ENCODE measurements around the gene TRIP10. TPM values are rescaled to one million over a fixed set of nuclear protein-coding genes. Genes with fewer than 3 reads are reported as not detected.

The TRIP10 gene
- polyA plus RNA-seq, 3 donors = 1.5 to 2.4 (median 1.9) TPM

- DNase-seq = peak in 1 of 3 donors; percentile 33
- H3K4me1 Mint-ChIP-seq = peaks cover 48% of the 10 kb centered on the region
- peaks cover 50 to 56% of the 10 kb centered on the region in 2 donors for H3K4me1 ChIP-seq (ENCODE audit: control insufficient read depth in 1 of 2, insufficient read depth in 2 of 2, low read length in 2 of 2)
- peak overlapping the region; percentile 84 for H3K4me2 ChIP-seq (replicated peaks; ENCODE audit: extremely low read depth, low read length, poor library complexity, severe bottlenecking)
- no peaks in the 10 kb centered on the region for H3K9me3 ChIP-seq (replicated peaks in 1 of 2; ENCODE audit: control insufficient read depth in 1 of 2, insufficient read depth in 1 of 2, low read length in 2 of 2)
- 10% methylated on average over 20 of the region's 24 CpGs for WGBS (ENCODE audit: insufficient coverage)
- TF ChIP-seq, protein P1, sequence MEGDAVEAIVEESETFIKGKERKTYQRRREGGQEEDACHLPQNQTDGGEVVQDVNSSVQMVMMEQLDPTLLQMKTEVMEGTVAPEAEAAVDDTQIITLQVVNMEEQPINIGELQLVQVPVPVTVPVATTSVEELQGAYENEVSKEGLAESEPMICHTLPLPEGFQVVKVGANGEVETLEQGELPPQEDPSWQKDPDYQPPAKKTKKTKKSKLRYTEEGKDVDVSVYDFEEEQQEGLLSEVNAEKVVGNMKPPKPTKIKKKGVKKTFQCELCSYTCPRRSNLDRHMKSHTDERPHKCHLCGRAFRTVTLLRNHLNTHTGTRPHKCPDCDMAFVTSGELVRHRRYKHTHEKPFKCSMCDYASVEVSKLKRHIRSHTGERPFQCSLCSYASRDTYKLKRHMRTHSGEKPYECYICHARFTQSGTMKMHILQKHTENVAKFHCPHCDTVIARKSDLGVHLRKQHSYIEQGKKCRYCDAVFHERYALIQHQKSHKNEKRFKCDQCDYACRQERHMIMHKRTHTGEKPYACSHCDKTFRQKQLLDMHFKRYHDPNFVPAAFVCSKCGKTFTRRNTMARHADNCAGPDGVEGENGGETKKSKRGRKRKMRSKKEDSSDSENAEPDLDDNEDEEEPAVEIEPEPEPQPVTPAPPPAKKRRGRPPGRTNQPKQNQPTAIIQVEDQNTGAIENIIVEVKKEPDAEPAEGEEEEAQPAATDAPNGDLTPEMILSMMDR (IDR thresholded peaks at IDR 0.05) = no peak
- H3K27ac Mint-ChIP-seq = peak overlapping the region; percentile 89 to 95 (median 92)
- H3K4me3 Mint-ChIP-seq = peak overlapping the region; percentile 90 to 95
- H3K4me3 ChIP-seq (replicated peaks in 1 of 3; ENCODE audit: low read depth in 2 of 3, low read length in 3 of 3) = peak overlapping the region; percentile 34 to 97 (median 40)
- peaks cover 2 to 16% of the 10 kb centered on the region in 2 donors for H3K36me3 ChIP-seq (replicated peaks in 1 of 2; ENCODE audit: control insufficient read depth in 1 of 2, insufficient read depth in 2 of 2, low read length in 2 of 2)
- H3K9me3 Mint-ChIP-seq = no peaks in the 10 kb centered on the region
- H3K27me3 ChIP-seq (ENCODE audit: control insufficient read depth in 2 of 2, insufficient read depth in 2 of 2, low read length in 2 of 2) = peaks cover 0 to 8% of the 10 kb centered on the region in 2 donors
- peaks cover 11% of the 10 kb centered on the region for H4K20me1 ChIP-seq (ENCODE audit: insufficient read depth, low read length)
- intact Hi-C loops (cut with micrococcal nuclease) = loop anchor here (2.0 to 5.0 kb wide), 5 partner anchors 34 to 312 kb away; partner anchors contain the start of gene VAV1 (in 1 of the 2)
- H3K27ac ChIP-seq (ENCODE audit: low read depth in 1 of 2, low read length in 2 of 2) = peak overlapping the region; percentile 60 to 67
- H3K79me2 ChIP-seq (ENCODE audit: insufficient read depth, low read length) = peaks cover 14% of the 10 kb centered on the region
- H3K9ac ChIP-seq (ENCODE audit: insufficient read depth, low read length, poor library complexity, severe bottlenecking) = peak overlapping the region; percentile 24
- H2AFZ ChIP-seq (ENCODE audit: insufficient read depth, low read depth, low read length, poor library complexity, severe bottlenecking) = peak overlapping the region; percentile 76
- peaks cover 15 to 16% of the 10 kb centered on the region in 2 donors for H3K36me3 Mint-ChIP-seq
- H3K27me3 Mint-ChIP-seq (ENCODE audit: low read depth in 3 of 3) = peaks cover 8 to 23% (median 22%) of the 10 kb centered on the region in 3 donors
Measured at GRCh38 chr19:6738787-6739389, 592 bp upstream of the TRIP10 start.

GRCh38 chr19:6739883-6740588, 556 bp downstream of the TRIP10 start:
- WGBS (ENCODE audit: insufficient coverage) = 0% methylated on average over 18 of the region's 34 CpGs
- peaks cover 0 to 3% (median 0%) of the 10 kb centered on the region in 7 donors for H3K9me3 Mint-ChIP-seq
- TF ChIP-seq, protein P1 (IDR thresholded peaks at IDR 0.05) = no peak
- Histone ChIP-seq H3K36me3 (replicated peaks in 1 of 2; ENCODE audit: control insufficient read depth in 1 of 2, insufficient read depth in 2 of 2, low read length in 2 of 2) (peaks cover 2 to 8% of the 10 kb centered on the region in 2 donors), H3K9me3 (replicated peaks in 1 of 2; ENCODE audit: control insufficient read depth in 1 of 2, insufficient read depth in 1 of 2, low read length in 2 of 2) (no peaks in the 10 kb centered on the region), H3K27ac (ENCODE audit: low read depth in 1 of 2, low read length in 2 of 2) (no peak overlapping the region), H3K9ac (ENCODE audit: insufficient read depth, low read length, poor library complexity, severe bottlenecking) (peak overlapping the region; percentile 48), H3K4me3 (replicated peaks in 1 of 3; ENCODE audit: low read depth in 2 of 3, low read length in 3 of 3) (peak overlapping the region; percentile 37 to 71 (median 48)), H3K4me1 (ENCODE audit: control insufficient read depth in 1 of 2, insufficient read depth in 2 of 2, low read length in 2 of 2) (peaks cover 50 to 56% of the 10 kb centered on the region in 2 donors), H4K20me1 (ENCODE audit: insufficient read depth, low read length) (peaks cover 11% of the 10 kb centered on the region), H3K27me3 (ENCODE audit: control insufficient read depth in 2 of 2, insufficient read depth in 2 of 2, low read length in 2 of 2) (peaks cover 0 to 8% of the 10 kb centered on the region in 2 donors), H3K79me2 (ENCODE audit: insufficient read depth, low read length) (peaks cover 14% of the 10 kb centered on the region), H3K4me2 (replicated peaks; ENCODE audit: extremely low read depth, low read length, poor library complexity, severe bottlenecking) (peak overlapping the region; percentile 84), H2AFZ (ENCODE audit: insufficient read depth, low read depth, low read length, poor library complexity, severe bottlenecking) (peak overlapping the region; percentile 52)
- DNase-seq = no peak
- H3K27me3 Mint-ChIP-seq (ENCODE audit: low read depth in 3 of 3) = peaks cover 9 to 28% (median 22%) of the 10 kb centered on the region in 3 donors
- intact Hi-C loops (cut with micrococcal nuclease) = loop anchor here (2.0 to 5.0 kb wide), 5 partner anchors 33 to 313 kb away; partner anchors contain the start of gene VAV1 (in 1 of the 2)
- H3K4me3 Mint-ChIP-seq = peak overlapping the region; percentile 71 to 73
- peaks cover 46% of the 10 kb centered on the region for H3K4me1 Mint-ChIP-seq
- peak overlapping the region in 1 of 7 donors; percentile 45 for H3K27ac Mint-ChIP-seq
- H3K36me3 Mint-ChIP-seq = peaks cover 6 to 9% of the 10 kb centered on the region in 2 donors
